ENCODE results near the gene TTC7B. TPM values are rescaled to one million over a fixed set of nuclear protein-coding genes. Genes with fewer than 3 reads are reported as not detected.

TTC7B gene
- total and polyA plus RNA-seq, 2 donors (not counting 3 experiments of a cell fraction or from before 2014, with no cell fraction given) = 46.8 to 76.5 TPM

- H3K27ac ChIP-seq (ENCODE audit: insufficient read depth, low read depth, low read length) = no peak overlapping the region
- no peak overlapping the region for H3K4me2 ChIP-seq (ENCODE audit: insufficient read depth, low read length)
- FAIRE-seq (no peak), DNase-seq (ENCODE audit: low read depth, low spot score) (no peak)
- ChIA-PET CTCF (interaction anchor here (0.8 to 2.6 kb wide), 2 partner anchors 8 to 292 kb away, joined by 3 to 6 read pairs; no protein-coding TSS in a partner anchor), POLR2A (no interaction called here)
- no peaks in the 10 kb centered on the region for H3K4me1 ChIP-seq (ENCODE audit: control insufficient read depth, extremely low read depth, insufficient read depth, low read length)
- no peak overlapping the region for H3K4me3 ChIP-seq (replicated peaks in 1 of 3; ENCODE audit: insufficient read depth in 1 of 3, low read depth in 1 of 3, low read length in 3 of 3)
- peaks cover 0 to 3% of the 10 kb centered on the region in 2 experiments for H3K36me3 ChIP-seq (ENCODE audit: control insufficient read depth in 2 of 2, extremely low read depth in 1 of 2, insufficient read depth in 2 of 2, low read length in 2 of 2)
- H3K79me2 ChIP-seq (ENCODE audit: control insufficient read depth, insufficient read depth, low read length) = peaks cover 2% of the 10 kb centered on the region
- intact Hi-C loops (cut with micrococcal nuclease) = no loop called here
- no peaks in the 10 kb centered on the region for H3K27me3 ChIP-seq (ENCODE audit: control insufficient read depth in 2 of 2, insufficient read depth in 2 of 2, low read length in 2 of 2)
- no peak overlapping the region for H2AFZ ChIP-seq (ENCODE audit: low read depth, low read length)
- TF ChIP-seq CTCF (IDR thresholded peaks at IDR 0.05; ENCODE audit: extremely low read depth in 1 of 2, insufficient read depth in 1 of 2, low read depth in 1 of 2, low read length in 2 of 2) (no peak), POLR2A (IDR thresholded peaks at IDR 0.05; ENCODE audit: low read depth, low read length) (no peak), MAX (IDR thresholded peaks at IDR 0.05; ENCODE audit: insufficient read depth, insufficient read length) (no peak), POLR2AphosphoS5 (IDR thresholded peaks at IDR 0.05; ENCODE audit: insufficient read depth, low read depth, low read length) (no peak), GATA2 (IDR thresholded peaks at IDR 0.05; ENCODE audit: insufficient read depth, insufficient read length, low read depth, low read length) (no peak), JUN (IDR thresholded peaks at IDR 0.05; ENCODE audit: borderline replicate concordance, insufficient read depth, insufficient read length, low read depth) (no peak), MYC (IDR thresholded peaks at IDR 0.05; ENCODE audit: low read depth, low read length) (no peak)
- H4K20me1 ChIP-seq (replicated peaks; ENCODE audit: control insufficient read depth, extremely low read depth, insufficient read depth, low read length) = no peaks in the 10 kb centered on the region
- dilution Hi-C loops (cut with MboI; ENCODE audit: extremely low pct_ligation_motif_present, low sequenced_read_pairs) = no loop called here
- no peaks in the 10 kb centered on the region for H3K9me1 ChIP-seq (replicated peaks; ENCODE audit: control insufficient read depth, extremely low read depth, insufficient read depth, low read length)
- BruUV-seq (replicated peaks) = no TSS peak
- H3K9ac ChIP-seq (replicated peaks; ENCODE audit: extremely low read depth, insufficient read depth, low read length) = no peak overlapping the region
- no peaks in the 10 kb centered on the region for H3K9me3 ChIP-seq (replicated peaks; ENCODE audit: control insufficient read depth, insufficient read depth, low read length)
Measured at GRCh38 chr14:90691627-90692026, 124.6 kb downstream of the TTC7B start.

All from endothelial cell of umbilical vein (primary cell).